SK-N-SH treated with all-trans-retinoic acid at 6 μM for 48 hours (cell line): Measurements from ENCODE around the gene GRIA4.

Experiments used
- ARNTL ChIP-seq: fragments of 450-650 bp; formaldehyde crosslinking; IDR thresholded peaks from 2 replicates; pipeline ENCODE4 v1.5.0; 2020; ENCODE audit warnings: low read depth, mild to moderate bottlenecking, moderate library complexity, borderline replicate concordance
- BACH2 ChIP-seq: fragments of 250-450 bp; sonication (Bioruptor Pico); IDR thresholded peaks from 2 replicates; pipeline ENCODE4 v1.9.0; 2021; ENCODE audit warnings: mild to moderate bottlenecking, borderline replicate concordance
- CREB5 ChIP-seq: fragments of 250-450 bp; sonication (Bioruptor Pico); IDR thresholded peaks from 2 replicates; pipeline ENCODE4 v1.5.1; 2020; ENCODE audit warnings: low read depth, mild to moderate bottlenecking, moderate library complexity
- CSDC2 ChIP-seq: fragments of 250-450 bp; sonication (Bioruptor Pico); IDR thresholded peaks from 2 replicates; pipeline ENCODE4 v1.5.0; 2020; ENCODE audit warnings: mild to moderate bottlenecking, moderate library complexity
- CSRNP3 ChIP-seq: fragments of 250-450 bp; sonication (Bioruptor Pico); IDR thresholded peaks from 2 replicates; pipeline ENCODE4 v1.5.1; 2021; ENCODE audit warnings: mild to moderate bottlenecking, moderate library complexity
- PATZ1 ChIP-seq: fragments of 250-450 bp; sonication (Bioruptor Pico); IDR thresholded peaks from 2 replicates; pipeline ENCODE4 v1.8.0; 2020; ENCODE audit warnings: mild to moderate bottlenecking, moderate library complexity, borderline replicate concordance
- POU6F1 ChIP-seq: fragments of 250-450 bp; sonication (Bioruptor Pico); IDR thresholded peaks from 2 replicates; pipeline ENCODE4 v1.8.0; 2021; ENCODE audit warnings: low read depth, mild to moderate bottlenecking, moderate library complexity, borderline replicate concordance
- SNAI2 ChIP-seq: fragments of 250-450 bp; sonication (Bioruptor Pico); IDR thresholded peaks from 2 replicates; pipeline ENCODE4 v1.5.0; 2020; ENCODE audit warnings: mild to moderate bottlenecking, moderate library complexity
- TCF4 ChIP-seq: fragments of 250-450 bp; sonication (Bioruptor Pico); IDR thresholded peaks from 2 replicates; pipeline ENCODE4 v1.8.0; 2021; ENCODE audit warnings: mild to moderate bottlenecking, moderate library complexity, borderline replicate concordance
- ZC3H10 ChIP-seq: fragments of 250-450 bp; sonication (Bioruptor Pico); IDR thresholded peaks from 2 replicates; pipeline ENCODE4 v1.5.1; 2021; ENCODE audit warnings: mild to moderate bottlenecking, moderate library complexity
- ZFP3 ChIP-seq: fragments of 250-450 bp; sonication (Bioruptor Pico); IDR thresholded peaks from 2 replicates; pipeline ENCODE4 v1.5.0; 2020; ENCODE audit warnings: mild to moderate bottlenecking, moderate library complexity
- ZFP30 ChIP-seq: fragments of 450-650 bp; formaldehyde crosslinking; IDR thresholded peaks from 2 replicates; pipeline ENCODE4 v1.5.0; 2022; ENCODE audit warnings: mild to moderate bottlenecking, moderate library complexity
- ZNF565 ChIP-seq: fragments of 450-650 bp; formaldehyde crosslinking; conservative IDR thresholded peaks from 2 replicates; pipeline ENCODE4 v1.5.0; 2020; ENCODE audit warnings: low read depth, mild to moderate bottlenecking, moderate library complexity
- ZNF70 ChIP-seq: fragments of 450-650 bp; formaldehyde crosslinking; IDR thresholded peaks from 2 replicates; pipeline ENCODE4 v1.5.0; 2020; ENCODE audit warnings: mild to moderate bottlenecking, moderate library complexity

GRCh38 chr11:105937331-105937730 lies 327.5 kb downstream of the GRIA4 start:
- TF ChIP-seq TCF4, result no peak
- no peak for TF ChIP-seq ZFP3
- no peak for TF ChIP-seq ARNTL (CRISPR knock-in tag)
- no peak for TF ChIP-seq SNAI2
- no peak for TF ChIP-seq PATZ1 (CRISPR knock-in tag)
- no peak for TF ChIP-seq CSDC2 (CRISPR knock-in tag)
- no peak for TF ChIP-seq CREB5 (CRISPR knock-in tag)
- no peak for TF ChIP-seq ZFP30 (CRISPR knock-in tag)
- no peak for TF ChIP-seq ZNF565 (CRISPR knock-in tag)
- no peak for TF ChIP-seq BACH2 (CRISPR knock-in tag)
- TF ChIP-seq ZC3H10 (CRISPR knock-in tag), result no peak
- TF ChIP-seq POU6F1, result no peak
- TF ChIP-seq ZNF70 (CRISPR knock-in tag), result no peak
- TF ChIP-seq CSRNP3 (CRISPR knock-in tag), result no peak
